HL-60/S4 treated with phorbol 12-myristate 13-acetate at 8.2 ng/mL for 4 days and 3 days (cell line): ENCODE results near the gene THRB.

ENCODE experiments used
- in situ Hi-C: fragments of 300-500 bp; cut with MboI; formaldehyde crosslinking; loops from 2 replicates; pipeline ENCODE4 v1.15.0; 2022; ENCODE audit warnings: low sequenced_read_pairs

The THRB gene

GRCh38 chr3:24494618-24495325 is at the start of gene THRB:
Gene THRB (minus strand): TSS chr3:24494850.
- in situ Hi-C loops, result no loop called here

DNA sequence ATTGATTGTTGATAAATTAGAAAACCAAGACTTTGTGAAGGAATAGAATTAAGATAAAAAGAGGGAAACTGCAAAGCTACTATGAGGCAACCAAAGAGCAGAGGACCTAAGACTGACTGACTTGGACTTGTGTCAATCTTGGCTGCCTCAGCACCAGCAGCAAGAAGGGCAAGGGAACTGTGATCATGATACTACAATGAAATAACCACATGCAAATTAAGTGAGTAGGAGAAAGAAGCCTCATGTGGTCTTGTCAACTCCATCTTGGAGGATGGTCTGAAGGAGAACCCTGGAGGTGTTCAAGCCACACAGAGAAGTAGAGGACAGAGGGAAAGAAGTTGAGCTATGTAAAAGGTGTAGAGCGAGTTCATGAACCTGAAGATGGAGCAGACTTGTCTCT is 47.3 kb upstream of the THRB start:
- in situ Hi-C loops, result no loop called here

DNA sequence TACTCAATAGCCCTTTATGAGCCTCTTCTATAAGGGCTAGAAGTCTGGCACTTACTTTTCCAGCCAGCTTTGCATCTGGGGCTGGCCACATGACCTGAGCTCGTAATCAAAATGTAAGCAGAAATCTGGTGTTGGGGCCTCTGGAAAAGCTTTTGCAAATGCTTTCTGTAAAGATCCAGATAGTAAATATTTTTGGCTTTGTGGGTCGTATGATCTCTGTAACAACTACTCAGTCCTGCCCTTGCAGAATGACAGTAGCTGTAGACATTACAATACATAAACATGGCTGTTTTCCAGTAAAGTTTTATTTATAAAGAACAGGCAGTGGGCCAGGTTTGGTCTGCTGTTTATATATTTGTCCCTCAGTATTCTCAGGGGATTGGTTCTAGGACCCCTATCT is 46.2 kb upstream of the THRB start:
- in situ Hi-C loops, result no loop called here

DNA sequence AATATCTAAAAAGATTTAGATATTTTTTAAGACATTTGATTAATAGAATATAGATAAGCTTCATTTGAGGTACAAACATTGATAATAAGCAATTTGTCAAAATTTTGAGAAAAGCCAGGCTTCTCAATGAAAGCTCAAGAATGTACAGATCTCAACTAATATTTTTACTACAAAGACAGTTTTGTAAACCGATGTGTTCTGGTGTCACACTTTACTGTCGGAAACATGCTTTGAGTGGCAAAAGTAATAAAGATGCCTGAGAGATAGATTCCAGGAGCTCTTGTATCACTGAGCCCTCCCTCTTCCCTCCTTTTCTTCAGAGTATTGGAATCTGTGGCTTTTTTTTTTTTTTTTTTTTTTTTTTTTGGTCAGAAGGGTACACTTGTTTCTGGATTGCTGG is 45.0 kb upstream of the THRB start:
- in situ Hi-C loops, result no loop called here

DNA sequence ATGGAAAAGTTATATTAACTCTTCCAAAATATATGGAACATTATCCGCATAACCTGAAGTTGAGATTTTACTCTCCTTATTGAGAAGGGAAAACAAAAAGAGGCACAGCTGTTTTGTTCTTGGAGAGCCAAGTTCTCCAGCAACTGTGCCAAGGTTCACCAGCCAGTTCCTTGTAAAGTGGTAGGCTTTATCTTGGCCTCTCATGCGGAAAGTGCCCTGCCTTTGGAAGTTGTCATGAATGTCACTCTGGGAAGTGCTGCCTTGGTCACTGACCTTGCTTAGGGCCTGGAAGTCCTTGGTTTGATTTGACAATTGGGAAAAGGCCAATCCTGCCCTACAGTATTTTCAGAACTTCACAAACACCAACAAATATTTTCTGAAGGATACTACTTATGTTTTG is 44.2 kb upstream of the THRB start:
- in situ Hi-C loops, result no loop called here

- in situ Hi-C loops, result no loop called here
These were observed 39.0 kb upstream of the THRB start for GRCh38 chr3:24533561-24534193.

- in situ Hi-C loops, result no loop called here
These were observed 35.8 kb upstream of the THRB start for GRCh38 chr3:24530471-24530870.

GRCh38 chr3:24529210-24529609 is 34.6 kb upstream of the THRB start:
- in situ Hi-C loops, result no loop called here

- in situ Hi-C loops, result no loop called here
These were observed 32.1 kb upstream of the THRB start for GRCh38 chr3:24526640-24527212.

DNA sequence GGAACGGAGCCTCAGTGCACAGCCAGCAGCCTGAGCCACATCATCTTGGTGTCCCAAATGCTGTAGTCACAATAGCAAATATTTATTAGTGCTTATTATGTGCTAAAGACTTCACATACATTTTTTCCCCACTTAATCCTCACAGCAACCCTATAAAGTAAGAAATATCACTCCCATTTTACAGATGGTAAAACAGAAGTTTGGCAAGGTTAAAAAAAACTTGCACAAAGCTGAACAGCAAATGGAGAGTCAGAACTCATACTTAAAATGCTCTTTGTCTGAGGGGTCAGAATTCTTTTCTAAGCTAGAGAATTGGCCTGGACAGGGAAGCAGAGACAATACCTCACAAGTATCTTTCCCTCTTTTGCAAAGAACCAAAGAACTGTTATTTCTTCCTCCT is 30.9 kb upstream of the THRB start:
- in situ Hi-C loops, result no loop called here

GRCh38 chr3:24525022-24525421 is 30.4 kb upstream of the THRB start:
- in situ Hi-C loops, result no loop called here

- in situ Hi-C loops, result no loop called here
These were observed 29.5 kb upstream of the THRB start for GRCh38 chr3:24523988-24524727.

DNA sequence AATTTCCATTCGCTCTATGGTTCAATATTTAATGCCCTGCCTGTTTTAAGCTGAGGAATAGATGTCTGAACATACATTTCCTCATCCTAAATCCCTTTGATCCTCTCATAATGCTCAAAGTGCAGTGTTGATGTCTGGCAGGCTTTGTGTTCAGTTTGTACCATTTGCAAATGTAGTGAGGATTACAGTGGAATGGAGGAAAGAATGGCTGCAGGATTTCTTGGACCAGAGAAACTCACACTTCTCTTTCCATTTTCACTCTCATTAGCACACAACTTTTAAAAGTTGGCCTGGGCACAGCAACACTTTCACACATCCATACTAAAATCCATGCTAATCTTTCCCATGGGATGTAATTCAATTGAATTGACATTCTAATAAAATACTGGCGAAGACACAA is 28.6 kb upstream of the THRB start:
- in situ Hi-C loops, result no loop called here

DNA sequence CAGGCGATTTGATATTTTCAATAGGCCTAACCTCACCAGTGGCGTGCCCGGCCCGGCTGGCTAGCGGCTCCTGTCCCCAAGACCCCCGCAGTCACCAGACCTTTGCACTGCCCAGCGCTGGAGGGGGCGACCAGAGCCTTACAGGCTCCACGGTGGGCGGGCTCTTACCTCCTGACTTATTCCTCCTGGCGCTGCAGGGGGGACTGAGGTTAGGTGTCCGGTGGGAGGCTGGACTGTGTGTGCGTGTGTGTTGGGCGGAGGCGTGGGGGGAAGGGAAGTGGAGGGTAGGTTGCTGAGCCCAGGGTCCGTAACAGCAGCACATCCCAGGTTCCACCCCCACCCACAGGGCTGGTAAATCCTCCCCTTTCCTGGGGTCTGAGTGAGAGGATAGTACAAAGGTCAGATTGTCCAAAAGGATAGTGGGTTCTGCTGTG is 27.5 kb upstream of the THRB start:
- in situ Hi-C loops, result no loop called here

DNA sequence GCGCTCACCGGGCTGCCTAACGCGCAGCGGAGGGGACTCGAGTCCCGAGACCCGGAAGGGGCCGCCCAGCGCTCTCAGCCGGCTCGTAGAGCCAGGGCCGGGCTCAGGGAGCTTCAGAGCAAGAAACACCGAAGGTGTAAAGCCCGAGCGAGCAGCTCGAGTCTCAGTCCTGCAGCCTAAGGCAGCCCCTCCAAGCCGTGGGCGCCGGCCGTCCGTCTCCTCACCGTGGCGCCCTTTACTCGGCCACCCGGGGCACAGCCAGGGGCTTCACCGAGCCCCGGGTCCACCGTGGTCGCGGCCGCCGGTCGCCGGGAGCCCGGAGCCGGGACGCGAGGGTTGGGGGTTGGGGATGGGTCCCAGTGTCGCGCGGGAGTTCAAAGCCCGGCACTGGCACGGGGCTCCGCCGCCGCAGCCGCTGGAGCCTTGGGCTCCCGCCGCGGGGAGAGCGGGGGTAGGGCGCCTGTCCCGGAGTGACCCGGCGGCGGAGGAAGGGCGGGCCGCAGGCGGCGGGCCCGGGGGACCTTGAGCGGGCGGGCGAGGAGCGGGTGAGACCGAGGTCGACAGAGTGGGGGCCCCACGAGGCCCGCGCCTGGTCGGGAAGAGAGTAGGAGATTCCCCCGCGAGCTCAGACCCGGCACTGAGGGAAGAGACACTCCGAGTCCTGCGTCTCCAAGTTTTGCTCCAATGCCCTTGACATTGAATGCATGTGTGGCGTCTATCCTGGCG is 26.9 kb upstream of the THRB start:
- in situ Hi-C loops, result no loop called here

DNA sequence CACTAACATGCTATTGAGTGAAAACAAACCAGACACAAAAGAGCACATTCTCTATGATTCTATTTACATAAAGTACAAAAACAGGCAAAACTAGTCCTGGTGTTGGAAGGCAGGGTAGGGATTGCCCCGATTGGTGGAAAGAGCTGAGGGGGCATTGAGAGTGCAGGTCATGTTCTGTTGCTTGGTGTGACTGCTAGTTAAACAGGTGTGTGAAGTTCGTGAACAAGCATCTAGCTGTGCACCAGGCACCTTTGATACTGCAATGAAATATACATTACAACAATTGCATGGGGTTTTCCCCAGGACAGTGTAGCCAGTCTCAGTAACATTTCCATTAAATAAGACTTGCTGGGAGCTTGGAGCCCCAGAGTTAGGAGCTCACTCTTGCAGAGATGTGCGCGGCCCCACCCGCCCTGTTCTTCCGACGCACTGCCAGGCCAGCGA is 26.3 kb upstream of the THRB start:
- in situ Hi-C loops, result no loop called here

GRCh38 chr3:24520101-24520495 is 25.4 kb upstream of the THRB start:
- in situ Hi-C loops, result no loop called here

DNA sequence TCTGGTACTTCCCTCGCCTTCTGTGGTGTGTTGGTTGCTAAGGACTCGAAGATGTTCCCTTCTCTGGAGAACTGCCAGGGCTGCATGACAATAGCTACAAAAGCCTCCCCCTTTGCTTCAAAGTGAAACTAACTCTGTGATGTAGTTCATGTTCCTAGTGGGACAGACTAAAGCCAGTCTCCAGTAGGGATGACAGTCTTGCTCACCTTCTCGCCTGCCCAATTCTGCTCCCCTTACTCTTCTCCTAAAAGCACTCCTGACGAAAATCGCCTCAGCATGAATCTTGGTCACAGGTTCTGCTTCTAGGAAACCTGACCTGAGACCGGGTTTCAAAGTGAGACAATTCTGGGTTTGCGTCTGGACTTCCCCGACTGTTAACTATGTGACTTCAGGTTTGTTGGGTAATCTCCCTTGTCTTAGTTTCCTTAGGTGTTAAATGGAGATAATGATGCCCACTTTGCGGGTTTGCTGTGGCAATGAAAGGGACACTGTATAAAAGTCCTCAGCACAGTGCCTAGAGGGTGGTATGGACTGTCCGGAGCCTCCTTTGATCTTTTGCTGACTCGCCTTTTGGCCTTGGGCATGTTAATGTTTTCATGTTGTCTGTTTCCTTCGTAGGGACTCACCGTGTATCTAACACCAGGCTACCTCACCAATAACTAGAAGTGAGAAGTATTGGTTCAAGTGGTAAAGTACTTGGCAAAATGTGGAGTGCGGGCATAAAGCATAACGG is 24.9 kb upstream of the THRB start:
- in situ Hi-C loops, result no loop called here

- in situ Hi-C loops, result no loop called here
These were observed 24.3 kb upstream of the THRB start for GRCh38 chr3:24518990-24519367.

DNA sequence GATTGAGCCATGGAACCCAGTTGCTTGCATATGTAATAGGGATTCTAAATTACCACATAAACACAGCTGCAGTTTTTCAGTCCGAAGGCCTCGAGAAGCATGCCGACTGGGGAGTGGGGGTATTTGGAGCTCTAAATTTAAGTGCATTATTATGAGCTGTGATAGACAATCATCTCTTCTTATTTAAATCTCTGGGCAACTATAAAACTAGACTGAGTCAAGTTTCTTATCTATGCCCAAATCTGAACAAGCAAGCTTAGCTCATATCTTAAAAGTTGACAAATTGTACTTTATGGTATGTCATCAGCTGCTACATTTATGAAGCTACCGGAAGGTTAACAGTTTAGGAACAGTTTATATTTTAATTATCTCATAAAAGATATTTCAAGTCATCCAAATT is 19.5 kb upstream of the THRB start:
- in situ Hi-C loops, result no loop called here
